Subcutaneous abdominal adipose tissue (tissue), 5 donors: ENCODE data around the gene CLIC5.

Experiments used
- H3K27ac ChIP-seq: one replicate; pipeline ENCODE4 v1.7.0; 2013; ENCODE audit warnings: low read depth, mild to moderate bottlenecking, inconsistent platforms, low read length, moderate library complexity
- H3K27me3 ChIP-seq, 5 donors: one replicate each; pipeline ENCODE4 v1.7.0; 2013; ENCODE audit warnings: low read length in 5 of 5, inconsistent platforms in 1 of 5; ENCODE audit not compliant: control insufficient read depth in 5 of 5, insufficient read depth in 4 of 5
- H3K36me3 ChIP-seq, 5 donors: one replicate each; pipeline ENCODE4 v1.7.0; 2013; ENCODE audit warnings: low read length in 5 of 5; ENCODE audit not compliant: control insufficient read depth in 5 of 5, insufficient read depth in 5 of 5
- H3K4me1 ChIP-seq, 5 donors: one replicate each; pipeline ENCODE4 v1.7.0; 2013; ENCODE audit warnings: low read length in 5 of 5, mild to moderate bottlenecking in 3 of 5, moderate library complexity in 1 of 5; ENCODE audit not compliant: control insufficient read depth in 5 of 5, insufficient read depth in 5 of 5
- H3K4me3 ChIP-seq, 5 donors: one replicate each; pipeline ENCODE4 v1.7.0; 2013; ENCODE audit warnings: low read length in 5 of 5, low read depth in 1 of 5
- H3K9ac ChIP-seq, 5 donors: one replicate each; pipeline ENCODE4 v1.7.0; 2013; ENCODE audit warnings: low read length in 5 of 5, mild to moderate bottlenecking in 4 of 5, moderate library complexity in 3 of 5
- H3K9me3 ChIP-seq, 5 donors: one replicate each; pipeline ENCODE4 v1.7.0; 2013; ENCODE audit warnings: low read length in 5 of 5; ENCODE audit not compliant: control insufficient read depth in 5 of 5
- donor health status: healthy.
- donor health status: healthy.
- donor health status: healthy.
- donor health status: healthy.
- donor health status: healthy.

The CLIC5 gene

GRCh38 chr6:46022106-46022948 is 6.7 kb upstream of the CLIC5 start:
- H3K4me1 ChIP-seq, result peaks cover 0 to 8% (median 2%) of the 10 kb centered on the region in 5 donors
- H3K9ac ChIP-seq, result no peak overlapping the region
- no peak overlapping the region for H3K4me3 ChIP-seq
- no peaks in the 10 kb centered on the region for H3K36me3 ChIP-seq
- H3K27ac ChIP-seq, result no peak overlapping the region
- H3K27me3 ChIP-seq, result no peaks in the 10 kb centered on the region
- no peaks in the 10 kb centered on the region for H3K9me3 ChIP-seq

- Histone ChIP-seq H3K9me3 (peaks cover 0 to 3% (median 0%) of the 10 kb centered on the region in 5 donors), H3K4me3 (no peak overlapping the region), H3K27ac (no peak overlapping the region), H3K9ac (no peak overlapping the region), H3K27me3 (peaks cover 0 to 17% (median 11%) of the 10 kb centered on the region in 5 donors), H3K4me1 (peaks cover 0 to 17% (median 16%) of the 10 kb centered on the region in 5 donors), H3K36me3 (no peaks in the 10 kb centered on the region)
Observed at GRCh38 chr6:46017726-46018125, 2.1 kb upstream of the CLIC5 start.

- H3K27ac ChIP-seq, result peak overlapping the region; percentile 49
- no peaks in the 10 kb centered on the region for H3K36me3 ChIP-seq
- H3K4me3 ChIP-seq, result peak overlapping the region in 4 of 5 donors; percentile 63 to 74 (median 66)
- H3K9me3 ChIP-seq, result peaks cover 0 to 3% (median 0%) of the 10 kb centered on the region in 5 donors
- peaks cover 0 to 17% (median 11%) of the 10 kb centered on the region in 5 donors for H3K27me3 ChIP-seq
- peaks cover 0 to 26% (median 16%) of the 10 kb centered on the region in 5 donors for H3K4me1 ChIP-seq
- H3K9ac ChIP-seq, result no peak overlapping the region
Observed at GRCh38 chr6:46016063-46016608, 476 bp upstream of the CLIC5 start.

DNA sequence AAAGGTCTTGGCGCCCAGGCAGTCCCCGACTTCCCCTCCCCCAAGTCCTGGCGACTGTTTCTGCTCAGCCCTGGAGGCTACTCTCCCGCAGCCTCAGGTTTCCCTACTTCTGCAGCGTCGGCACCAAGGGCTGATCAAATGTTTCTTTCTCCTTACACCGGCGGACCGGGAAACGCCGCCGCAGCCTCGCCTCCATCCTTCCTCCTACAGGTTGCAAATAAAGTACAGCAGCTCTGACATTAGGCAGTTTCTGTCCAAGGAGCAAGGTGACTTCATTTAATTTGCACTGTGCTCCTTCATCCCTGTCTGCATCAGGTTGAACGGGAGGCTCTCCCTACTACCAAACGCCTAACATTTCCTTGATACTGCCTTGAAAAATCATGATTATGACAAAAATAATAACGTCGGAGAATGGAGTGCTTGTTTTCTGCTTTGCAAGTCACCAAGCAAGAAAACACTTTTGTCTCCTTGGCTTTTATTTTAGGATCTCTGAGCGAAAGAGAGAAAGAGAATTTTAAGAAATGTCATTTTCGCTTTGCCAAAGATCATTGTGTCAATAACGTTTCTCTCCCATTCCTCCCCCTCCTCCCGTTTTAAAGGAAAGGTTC is 1.0 kb downstream of the CLIC5 start:
- peaks cover 0 to 21% (median 11%) of the 10 kb centered on the region in 5 donors for H3K27me3 ChIP-seq
- H3K9ac ChIP-seq, result peak overlapping the region in 2 of 5 donors; percentile 60 to 64
- H3K9me3 ChIP-seq, result peaks cover 0 to 3% (median 0%) of the 10 kb centered on the region in 5 donors
- peak overlapping the region; percentile 51 to 74 (median 64) for H3K4me3 ChIP-seq
- H3K36me3 ChIP-seq, result no peaks in the 10 kb centered on the region
- H3K27ac ChIP-seq, result peak overlapping the region; percentile 39
- H3K4me1 ChIP-seq, result peaks cover 0 to 29% (median 16%) of the 10 kb centered on the region in 5 donors

DNA sequence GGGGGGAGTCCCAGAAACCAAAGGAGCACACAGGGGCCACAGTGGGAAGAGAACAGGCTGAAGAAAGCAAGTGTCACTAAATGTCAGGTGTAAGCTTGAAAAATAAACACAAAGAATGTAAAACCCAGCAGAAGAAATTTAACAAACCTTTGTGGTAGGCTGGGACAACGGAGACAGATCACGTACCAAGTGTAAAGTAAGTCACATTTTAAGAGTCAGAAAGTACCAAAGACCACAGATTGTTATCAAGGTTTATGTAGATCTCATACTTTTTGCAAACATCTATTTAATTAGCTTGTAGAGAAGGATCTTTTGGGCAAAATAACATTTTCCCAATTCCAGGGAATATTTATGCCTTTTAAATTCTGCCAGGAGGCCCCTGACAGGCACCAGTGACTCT is 1.6 kb downstream of the CLIC5 start:
- Histone ChIP-seq H3K27me3 (peaks cover 0 to 23% (median 11%) of the 10 kb centered on the region in 5 donors), H3K9ac (peak overlapping the region in 2 of 5 donors; percentile 14 to 64), H3K9me3 (peaks cover 0 to 3% (median 0%) of the 10 kb centered on the region in 5 donors), H3K4me1 (peaks cover 0 to 29% (median 16%) of the 10 kb centered on the region in 5 donors), H3K27ac (peak overlapping the region; percentile 39), H3K4me3 (peak overlapping the region in 3 of 5 donors; percentile 64 to 74 (median 67)), H3K36me3 (no peaks in the 10 kb centered on the region)

- peaks cover 0 to 3% (median 0%) of the 10 kb centered on the region in 5 donors for H3K9me3 ChIP-seq
- H3K27me3 ChIP-seq, result peaks cover 0 to 23% (median 11%) of the 10 kb centered on the region in 5 donors
- no peak overlapping the region for H3K9ac ChIP-seq
- H3K27ac ChIP-seq, result peak overlapping the region; percentile 39
- peaks cover 0 to 29% (median 16%) of the 10 kb centered on the region in 5 donors for H3K4me1 ChIP-seq
- no peaks in the 10 kb centered on the region for H3K36me3 ChIP-seq
- H3K4me3 ChIP-seq, result peak overlapping the region in 3 of 5 donors; percentile 64 to 74 (median 67)
Observed at GRCh38 chr6:46013639-46014038, 2.0 kb downstream of the CLIC5 start.

GRCh38 chr6:46012834-46013233 is 2.8 kb downstream of the CLIC5 start:
- Histone ChIP-seq H3K4me1 (peaks cover 0 to 29% (median 16%) of the 10 kb centered on the region in 5 donors), H3K9ac (no peak overlapping the region), H3K9me3 (peaks cover 0 to 3% (median 0%) of the 10 kb centered on the region in 5 donors), H3K27me3 (peaks cover 0 to 23% (median 11%) of the 10 kb centered on the region in 5 donors), H3K4me3 (no peak overlapping the region), H3K27ac (no peak overlapping the region), H3K36me3 (no peaks in the 10 kb centered on the region)

- H3K4me3 ChIP-seq, result peak overlapping the region in 3 of 5 donors; percentile 1 to 9 (median 8)
Observed at GRCh38 chr6:46011188-46012085, 4.2 kb downstream of the CLIC5 start.

DNA sequence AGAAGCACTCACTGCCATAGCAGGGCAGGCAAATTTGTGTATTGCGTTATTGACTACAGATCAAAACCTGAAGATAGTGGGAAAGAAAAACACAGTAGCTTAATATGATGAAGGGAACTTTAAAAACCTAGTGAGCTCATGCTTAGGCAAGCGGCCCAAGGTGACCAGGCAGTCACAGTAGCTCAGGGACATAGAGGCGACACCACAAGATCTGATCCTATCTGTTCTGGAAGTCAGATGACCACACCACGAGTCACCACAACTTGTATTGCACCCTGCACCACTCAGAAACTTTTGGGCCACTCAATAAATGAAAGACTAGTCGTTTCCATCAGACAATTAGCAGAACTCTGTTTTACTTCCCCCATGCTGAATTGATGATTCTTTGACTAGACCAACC is 4.9 kb downstream of the CLIC5 start:
- Histone ChIP-seq H3K36me3 (no peaks in the 10 kb centered on the region), H3K4me3 (peak overlapping the region in 2 of 5 donors; percentile 1 to 8), H3K27me3 (peaks cover 0 to 23% (median 6%) of the 10 kb centered on the region in 5 donors), H3K9me3 (no peaks in the 10 kb centered on the region), H3K27ac (no peak overlapping the region), H3K4me1 (peaks cover 0 to 31% (median 14%) of the 10 kb centered on the region in 5 donors), H3K9ac (no peak overlapping the region)

More at GRCh38 chr6:46011188-46012085, 4.2 kb downstream of the CLIC5 start:
- Histone ChIP-seq H3K9me3 (no peaks in the 10 kb centered on the region), H3K9ac (peak overlapping the region in 1 of 5 donors; percentile 45), H3K27me3 (peaks cover 0 to 23% (median 9%) of the 10 kb centered on the region in 5 donors), H3K4me1 (peaks cover 0 to 31% (median 16%) of the 10 kb centered on the region in 5 donors), H3K36me3 (no peaks in the 10 kb centered on the region), H3K27ac (peak overlapping the region; percentile 14)
